PC-9 (cell line): ENCODE data around the gene TPX2.

ENCODE experiments used
- EZH2 ChIP-seq: fragments of 200-600 bp; sonication (generic); IDR thresholded peaks from 2 replicates; pipeline ENCODE4 v1.8.0; 2017; ENCODE audit warnings: antibody characterized with exemption, low read depth
- TF ChIP-seq, protein P1 (sequence below): fragments of 200-600 bp; sonication (generic); conservative IDR thresholded peaks from 2 replicates; pipeline ENCODE4 v1.6.1; 2017; ENCODE audit warnings: mixed run types, antibody characterized with exemption, mild to moderate bottlenecking, moderate library complexity

DNA sequence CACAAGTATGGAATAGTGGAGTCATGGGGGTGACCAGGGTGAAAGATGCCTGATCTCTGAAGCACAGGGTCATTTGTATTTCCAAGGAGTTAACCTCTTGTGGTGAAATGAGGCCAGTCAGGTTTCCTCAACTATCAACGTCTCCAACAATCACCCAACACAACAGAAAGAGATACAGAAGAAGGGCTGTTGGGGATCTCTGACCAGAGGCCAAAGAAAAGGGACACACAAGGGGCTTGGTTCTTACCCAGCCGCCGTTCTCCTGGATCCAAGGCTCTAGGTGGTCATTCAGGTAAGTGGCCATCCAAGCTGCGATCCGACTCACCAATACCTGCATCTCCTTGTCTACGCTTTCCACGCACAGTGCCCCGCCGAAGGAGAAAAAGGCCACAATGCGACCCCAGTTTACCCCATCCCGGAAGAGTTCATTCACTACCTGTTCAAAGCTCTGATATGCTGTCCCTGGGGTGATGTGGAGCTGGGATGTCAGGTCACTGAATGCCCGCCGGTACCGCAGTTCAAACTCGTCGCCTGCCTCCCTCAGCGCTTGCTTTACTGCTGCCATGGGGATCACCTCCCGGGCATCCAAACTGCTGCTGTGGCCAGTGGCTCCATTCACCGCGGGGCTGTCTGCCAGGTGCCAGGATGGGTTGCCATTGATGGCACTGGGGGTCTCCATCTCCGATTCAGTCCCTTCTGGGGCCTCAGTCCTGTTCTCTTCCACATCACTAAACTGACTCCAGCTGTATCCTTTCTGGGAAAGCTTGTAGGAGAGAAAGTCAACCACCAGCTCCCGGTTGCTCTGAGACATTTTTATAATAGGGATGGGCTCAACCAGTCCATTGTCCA, 17.5 kb upstream of the TPX2 start:
- TF ChIP-seq, protein P1, sequence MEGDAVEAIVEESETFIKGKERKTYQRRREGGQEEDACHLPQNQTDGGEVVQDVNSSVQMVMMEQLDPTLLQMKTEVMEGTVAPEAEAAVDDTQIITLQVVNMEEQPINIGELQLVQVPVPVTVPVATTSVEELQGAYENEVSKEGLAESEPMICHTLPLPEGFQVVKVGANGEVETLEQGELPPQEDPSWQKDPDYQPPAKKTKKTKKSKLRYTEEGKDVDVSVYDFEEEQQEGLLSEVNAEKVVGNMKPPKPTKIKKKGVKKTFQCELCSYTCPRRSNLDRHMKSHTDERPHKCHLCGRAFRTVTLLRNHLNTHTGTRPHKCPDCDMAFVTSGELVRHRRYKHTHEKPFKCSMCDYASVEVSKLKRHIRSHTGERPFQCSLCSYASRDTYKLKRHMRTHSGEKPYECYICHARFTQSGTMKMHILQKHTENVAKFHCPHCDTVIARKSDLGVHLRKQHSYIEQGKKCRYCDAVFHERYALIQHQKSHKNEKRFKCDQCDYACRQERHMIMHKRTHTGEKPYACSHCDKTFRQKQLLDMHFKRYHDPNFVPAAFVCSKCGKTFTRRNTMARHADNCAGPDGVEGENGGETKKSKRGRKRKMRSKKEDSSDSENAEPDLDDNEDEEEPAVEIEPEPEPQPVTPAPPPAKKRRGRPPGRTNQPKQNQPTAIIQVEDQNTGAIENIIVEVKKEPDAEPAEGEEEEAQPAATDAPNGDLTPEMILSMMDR, result no peak; the same call in 1 of the 2 replicates
- no peak for TF ChIP-seq EZH2
